ENCODE results near the gene RBFOX1.

The RBFOX1 gene

DNA sequence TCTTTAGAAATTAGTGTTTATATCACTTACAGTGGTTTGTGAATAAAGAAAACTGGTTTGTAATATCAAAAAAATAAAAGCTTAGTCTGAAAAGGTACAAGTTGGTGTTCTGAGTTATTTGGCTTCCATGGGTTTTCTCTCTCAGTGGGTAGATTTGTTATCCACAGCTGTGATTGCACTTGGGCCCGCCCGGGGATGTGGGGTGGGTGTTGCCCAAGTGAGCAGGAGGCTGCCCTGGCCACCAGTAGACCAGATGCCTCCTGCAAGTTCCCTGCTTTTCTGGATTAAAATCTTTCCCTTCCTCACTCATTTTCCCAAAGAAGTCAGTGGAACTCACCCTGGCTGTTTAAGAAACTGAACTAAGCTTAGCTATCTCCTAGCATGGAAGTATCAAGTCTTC lies 380.6 kb downstream of the RBFOX1 start:
- no peak for DNase-seq

DNA sequence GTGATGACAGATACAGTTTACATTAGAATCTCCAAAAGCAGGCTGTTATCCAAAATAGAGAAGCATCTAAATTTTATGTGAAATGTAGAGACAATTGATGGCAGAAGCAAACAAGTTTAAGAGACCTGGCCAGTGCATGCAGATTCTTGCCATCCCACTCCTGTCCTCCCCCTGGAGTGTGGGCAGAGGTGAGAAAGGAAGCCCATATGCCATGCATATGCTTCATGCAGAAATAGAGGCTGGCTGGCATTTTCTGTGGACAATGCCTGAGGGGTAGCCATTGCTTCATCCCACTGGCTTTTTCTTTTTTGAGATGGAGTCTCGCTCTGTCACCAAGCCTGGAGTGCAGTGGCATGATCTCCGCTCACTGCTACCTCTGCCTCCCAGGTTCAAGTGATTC lies 382.1 kb downstream of the RBFOX1 start:
- no peak for DNase-seq

DNA sequence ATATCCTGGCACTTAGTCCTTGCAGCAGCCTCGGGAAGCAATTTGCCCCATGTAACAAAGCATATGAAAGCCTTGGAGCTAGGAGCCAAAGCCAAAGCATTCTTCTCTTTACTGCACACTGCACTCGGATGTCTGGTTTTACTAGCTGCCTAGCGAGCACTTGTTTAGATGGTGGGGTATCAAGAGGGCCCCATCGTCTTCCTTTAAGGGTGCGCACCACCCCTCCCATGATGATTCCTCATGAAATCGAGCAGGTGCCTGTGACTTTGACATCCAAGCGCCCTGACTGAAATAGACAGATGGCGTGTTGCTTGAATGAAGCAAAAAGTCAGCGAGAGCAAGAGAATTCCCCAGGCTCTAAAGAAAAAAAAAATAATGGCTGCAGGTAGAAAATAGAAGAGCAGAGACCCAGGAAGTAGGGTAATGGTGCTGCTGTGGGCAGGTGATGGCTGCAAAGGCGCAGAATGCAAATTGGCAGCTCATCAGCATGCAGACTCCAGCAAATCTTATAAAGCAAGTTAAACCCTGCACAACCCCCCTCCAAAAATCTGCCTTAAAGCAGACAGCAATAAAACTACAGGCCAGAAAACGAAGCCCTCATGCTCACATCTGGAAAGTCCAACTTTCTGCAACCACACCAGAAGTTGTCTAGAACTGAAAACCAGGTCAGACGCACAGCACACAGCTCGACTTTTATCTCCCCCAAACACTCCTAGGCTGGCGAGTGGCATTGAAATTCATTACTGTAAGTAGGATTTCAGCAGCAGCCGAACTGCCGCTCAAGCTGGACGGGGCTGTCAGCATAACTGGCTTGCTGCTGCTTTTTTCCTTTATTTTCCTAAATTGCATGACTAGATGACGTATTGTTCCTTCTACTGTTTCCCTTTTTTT lies 384.3 kb downstream of the RBFOX1 start:
- DNase-seq: no peak

DNA sequence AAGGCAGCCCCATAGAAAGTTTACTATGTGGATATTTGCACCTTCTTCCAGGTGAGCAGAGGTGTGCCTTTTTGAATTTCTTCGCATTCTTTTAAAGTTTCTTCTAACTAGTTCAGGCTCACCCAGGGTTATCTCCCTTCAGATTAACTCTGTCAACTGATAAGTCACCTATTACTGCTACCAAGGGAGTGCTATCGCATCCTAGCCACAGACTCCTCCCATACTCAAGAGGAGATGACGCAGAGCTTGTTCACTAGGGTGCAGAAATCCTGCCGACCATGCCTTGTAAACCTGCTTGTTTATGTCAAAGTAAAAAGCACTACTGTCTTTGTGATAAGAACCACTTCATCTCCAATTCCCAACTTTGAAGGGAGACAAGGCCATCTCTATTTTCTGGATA lies 390.1 kb downstream of the RBFOX1 start:
- DNase-seq: no peak

DNA sequence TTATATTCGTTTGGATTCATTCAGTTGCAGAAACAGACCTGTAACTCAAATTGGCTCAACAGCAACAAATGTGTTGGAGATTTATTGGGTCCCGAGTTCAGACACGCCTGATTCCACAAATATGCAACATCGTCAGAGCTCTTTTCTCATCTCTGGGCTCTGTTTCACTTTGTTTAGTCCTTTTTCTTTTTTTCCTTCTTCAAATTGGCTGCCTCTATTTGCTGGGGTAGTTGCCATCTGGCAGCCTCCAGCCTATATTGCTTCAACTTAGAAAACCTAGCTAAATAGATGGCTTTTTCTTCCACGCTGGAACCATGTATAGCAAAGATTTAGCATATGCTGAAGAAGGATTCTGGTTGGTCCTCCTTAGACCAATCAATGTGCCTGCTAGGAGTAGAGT lies 398.5 kb downstream of the RBFOX1 start:
- no peak for DNase-seq

DNA sequence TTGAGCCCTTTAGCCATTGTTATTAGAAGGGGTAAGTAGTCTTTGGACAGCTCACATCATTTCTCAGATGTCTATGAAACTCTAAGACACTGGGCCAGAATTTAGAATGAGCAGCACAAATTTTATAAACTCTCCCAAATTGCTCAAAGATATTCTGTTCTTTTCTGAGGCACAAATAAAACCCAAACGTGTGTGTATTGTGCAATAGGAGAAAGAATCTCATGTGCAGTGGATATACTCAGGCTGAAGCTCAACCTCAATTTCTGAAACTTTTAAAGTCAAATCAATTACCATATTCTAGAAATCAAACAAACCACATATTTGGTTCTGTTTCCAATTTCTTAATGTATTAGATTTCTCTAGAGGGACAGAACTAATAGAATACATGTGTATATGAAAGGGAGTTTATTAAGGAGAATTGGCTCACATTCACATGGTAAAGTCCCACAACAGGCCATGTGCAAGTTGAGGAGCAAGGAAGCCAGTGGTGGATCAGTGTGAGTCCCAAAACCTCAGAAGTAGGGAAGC lies 403.6 kb downstream of the RBFOX1 start:
- no peak for DNase-seq

DNA sequence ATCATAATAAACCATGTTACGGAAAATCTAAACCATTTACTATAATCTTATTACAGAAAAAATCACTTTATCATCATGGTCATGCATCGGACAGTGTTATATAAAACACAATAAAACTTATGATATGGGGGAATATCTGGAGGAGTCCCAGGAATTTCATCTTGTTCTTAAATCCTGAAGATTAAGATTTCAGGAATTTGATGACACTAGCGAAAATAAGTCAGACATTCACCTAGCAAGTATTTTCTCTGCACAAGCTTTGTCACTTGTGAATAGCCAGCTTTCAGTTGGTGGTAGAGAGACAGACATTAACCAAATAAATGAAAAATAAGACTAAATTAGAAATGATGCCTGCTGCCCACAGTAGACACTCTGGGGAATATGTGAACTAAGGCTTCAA lies 410.0 kb downstream of the RBFOX1 start:
- DNase-seq: no peak

DNA sequence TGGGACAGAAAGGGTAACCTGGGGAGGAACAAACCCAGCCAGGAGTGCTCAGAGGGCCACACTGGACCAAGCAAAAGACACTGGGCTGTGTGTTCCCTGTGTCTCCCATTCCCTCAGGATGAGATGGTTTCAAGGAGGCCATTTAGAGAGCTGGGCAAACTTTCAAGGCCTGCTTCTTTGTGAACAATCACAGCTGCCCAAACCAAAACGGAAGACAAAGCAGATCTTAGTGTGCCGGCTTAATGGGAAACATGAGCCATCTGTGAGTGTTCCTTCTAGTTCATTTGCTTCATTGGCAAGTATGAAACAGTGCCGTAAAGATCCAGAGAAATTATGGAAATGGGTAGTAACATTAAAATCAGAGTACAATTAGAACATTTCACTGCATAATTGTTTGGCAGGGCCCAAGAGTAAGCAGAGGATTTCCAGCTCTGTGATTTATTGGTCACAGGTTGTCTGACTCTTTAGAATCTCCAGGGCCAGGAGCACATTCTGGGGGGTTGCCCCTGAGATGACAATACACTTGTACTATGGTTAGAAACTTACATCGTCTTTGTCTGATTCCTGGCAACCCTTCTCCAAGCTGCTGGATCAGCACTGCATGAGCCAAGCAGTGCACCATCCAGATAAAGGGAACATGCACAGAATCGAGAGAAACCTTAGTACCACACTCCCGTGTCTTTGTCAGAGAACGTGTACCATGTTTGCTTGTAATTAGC lies 412.1 kb downstream of the RBFOX1 start:
- no peak for DNase-seq

DNA sequence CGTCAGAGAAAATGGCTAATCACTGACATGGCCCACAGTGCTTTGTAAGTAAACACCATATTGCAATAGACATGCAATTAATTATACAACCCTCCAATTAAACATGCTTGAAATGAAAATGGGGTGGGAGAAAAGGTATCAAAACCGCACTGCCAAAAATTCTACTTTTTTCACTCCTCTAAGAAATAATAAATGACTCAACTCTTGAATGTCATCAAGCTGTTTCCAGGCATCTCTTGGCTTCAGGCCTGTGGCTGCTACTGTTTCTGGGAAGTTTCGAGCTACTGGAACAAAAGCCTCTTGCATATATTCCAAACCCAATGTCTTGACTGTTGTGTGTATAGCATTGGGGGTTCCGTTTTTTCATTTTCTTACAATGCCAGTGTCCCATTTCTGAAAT lies 412.6 kb downstream of the RBFOX1 start:
- DNase-seq: no peak

DNA sequence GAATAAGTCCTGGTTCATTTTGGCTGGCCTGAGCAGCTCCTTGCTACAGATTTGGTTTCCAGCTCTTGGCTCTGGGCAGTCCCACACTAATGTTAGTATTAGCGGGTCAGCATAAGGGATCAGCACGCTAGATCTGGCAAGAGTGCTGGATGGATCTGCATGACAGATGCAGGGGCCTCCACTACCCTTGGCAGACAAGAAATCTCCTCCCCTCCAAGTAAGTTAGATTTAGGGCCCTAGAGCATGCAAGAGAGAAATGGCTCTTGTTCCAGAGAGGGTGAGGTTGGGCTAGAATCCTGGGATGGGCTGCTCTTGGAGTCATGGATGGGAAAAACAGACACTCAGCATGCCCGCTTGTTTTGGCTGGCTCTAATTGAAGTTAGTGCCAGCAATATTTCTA lies 414.3 kb downstream of the RBFOX1 start:
- no peak for DNase-seq

DNA sequence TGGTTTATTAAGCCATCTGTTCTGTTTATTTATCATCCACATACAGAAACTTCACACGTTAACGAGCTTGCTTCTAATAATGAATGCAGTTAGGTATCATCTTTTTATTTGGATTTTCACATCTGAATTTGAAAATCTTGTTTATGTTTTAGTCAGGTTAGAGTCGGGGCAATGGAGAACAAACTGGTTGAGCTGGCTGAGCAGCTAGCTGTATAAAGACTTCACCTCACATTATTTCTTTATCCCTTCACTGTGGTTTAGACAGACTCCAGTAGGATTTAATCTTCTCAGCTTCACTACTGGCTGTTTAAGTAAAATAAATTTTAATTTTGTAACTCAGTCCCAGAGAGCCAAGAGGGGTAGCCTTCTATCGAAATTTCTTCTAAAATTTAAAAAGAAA lies 415.9 kb downstream of the RBFOX1 start:
- DNase-seq: no peak

DNA sequence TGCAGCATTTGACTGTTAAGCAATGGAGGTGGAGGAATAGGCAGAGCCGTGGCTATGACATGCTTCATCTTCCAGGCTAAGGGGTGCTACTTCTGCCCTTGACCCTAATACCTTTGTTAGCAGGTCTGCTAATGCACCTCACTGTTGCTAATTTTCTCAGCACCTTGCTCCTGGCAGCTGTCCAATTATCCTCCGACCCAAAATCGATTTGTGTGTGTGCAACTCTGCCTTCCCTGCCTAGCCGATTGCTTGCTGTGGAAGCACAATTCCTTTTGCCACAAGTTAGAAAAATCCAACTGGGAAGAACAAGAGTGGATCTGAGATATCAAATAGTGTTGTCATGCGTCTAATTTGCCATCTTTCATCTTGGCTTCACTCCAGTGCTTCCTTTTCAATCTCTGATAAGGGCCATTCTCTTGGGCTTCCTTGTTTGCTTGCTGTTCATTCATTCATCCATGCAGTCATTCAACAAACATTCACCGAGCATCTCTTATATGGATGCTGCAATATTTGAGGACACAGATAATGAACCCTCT lies 422.8 kb downstream of the RBFOX1 start:
- no peak for DNase-seq

Measured in central memory CD4-positive, alpha-beta T cell (primary cell).